Lower leg skin (tissue), 4 donors: Measurements from ENCODE around the gene RBM22. TPM values are rescaled to one million over a fixed set of nuclear protein-coding genes. Genes with fewer than 3 reads are reported as not detected.

Experiments used
- DNase-seq, 2 donors: peaks; one replicate each; pipeline ENCODE4 v3.0.0-alpha.2; 2019; ENCODE audit warnings: low spot score in 2 of 2
- H3K4me3 ChIP-seq: fragments of 200-600 bp; sonication (generic); 2 replicates; pipeline ENCODE4 v1.5.1; 2017; ENCODE audit warnings: mild to moderate bottlenecking, low read depth; ENCODE audit not compliant: poor library complexity, severe bottlenecking
- CTCF ChIP-seq, 3 donors: fragments of 450-650 bp; IDR thresholded peaks; one replicate each; pipeline ENCODE4 v1.5.1; 2016; ENCODE audit warnings: antibody characterized with exemption in 3 of 3, mild to moderate bottlenecking in 3 of 3, moderate library complexity in 2 of 3
- POLR2A ChIP-seq, 2 donors: fragments of 450-650 bp; IDR thresholded peaks; one replicate each; pipeline ENCODE4 v1.6.1; 2016 to 2017; ENCODE audit warnings: antibody characterized with exemption in 2 of 2, mild to moderate bottlenecking in 1 of 2, moderate library complexity in 1 of 2
- WGBS, 2 donors: methylation state at CpG; one replicate each; pipeline ENCODE4 v1.1.5; 2018; 5-methylcytosine and 5-hydroxymethylcytosine counted together
- intact Hi-C: fragments of 100-400 bp; cut with DNase I; formaldehyde crosslinking; loops from one replicate; pipeline ENCODE4 v1.15.0; 2023; ENCODE audit warnings: low total_unique reads
- total RNA-seq, 4 donors: library from RNA; depleted of rRNA; stranded (reverse); fragments of >200 nt; gene quantifications; one replicate each; pipeline ENCODE4 v1.1.0, GENCODE V29; 2016

RBM22 gene
- total RNA-seq, 4 donors from 2014 or later = 27.6 to 38.6 (median 35.9) TPM

DNA sequence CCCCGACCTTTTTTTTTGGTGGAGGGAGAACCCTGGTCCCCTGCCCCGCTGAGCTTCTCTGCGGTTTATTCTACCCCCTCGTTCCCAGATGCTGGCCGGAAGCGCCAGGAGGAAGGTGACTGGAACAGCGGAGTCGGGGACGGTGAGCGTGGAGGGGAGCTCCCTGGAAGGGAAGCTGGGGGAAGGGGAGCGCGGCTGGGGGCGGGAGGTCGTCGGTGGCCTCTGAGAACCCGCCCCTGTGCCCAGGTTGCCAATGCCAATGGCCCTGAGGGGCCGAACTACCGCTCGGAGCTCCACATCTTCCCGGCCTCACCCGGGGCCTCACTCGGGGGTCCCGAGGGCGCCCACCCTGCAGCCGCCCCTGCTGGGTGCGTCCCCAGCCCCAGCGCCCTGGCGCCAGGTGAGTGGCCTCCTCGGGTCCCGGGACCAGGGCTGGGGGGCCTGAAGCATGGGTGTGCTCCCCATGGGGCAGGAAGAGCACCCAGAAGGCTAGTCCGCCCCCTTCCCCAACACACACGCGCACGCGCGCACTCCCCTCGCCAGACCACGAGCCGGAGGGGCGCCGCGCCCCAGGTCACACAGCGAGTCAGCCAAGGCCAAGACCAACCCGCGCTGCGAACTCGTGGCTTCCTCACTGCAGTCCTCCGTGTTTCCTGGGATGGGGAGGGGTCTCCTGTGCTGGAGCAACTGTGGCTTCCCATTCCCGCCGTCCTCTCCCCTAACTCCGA is 29.2 kb downstream of the RBM22 start:
- TF ChIP-seq CTCF (IDR thresholded peaks at IDR 0.05) (no peak), POLR2A (IDR thresholded peaks at IDR 0.05) (no peak)
- peak overlapping the region; percentile 30 for H3K4me3 ChIP-seq
- DNase-seq = peak in 1 of 2 donors; percentile 86
- 5 to 9% methylated on average over 28 to 36 of the region's 51 CpGs for WGBS, 2 donors
- intact Hi-C loops = no loop called here

DNA sequence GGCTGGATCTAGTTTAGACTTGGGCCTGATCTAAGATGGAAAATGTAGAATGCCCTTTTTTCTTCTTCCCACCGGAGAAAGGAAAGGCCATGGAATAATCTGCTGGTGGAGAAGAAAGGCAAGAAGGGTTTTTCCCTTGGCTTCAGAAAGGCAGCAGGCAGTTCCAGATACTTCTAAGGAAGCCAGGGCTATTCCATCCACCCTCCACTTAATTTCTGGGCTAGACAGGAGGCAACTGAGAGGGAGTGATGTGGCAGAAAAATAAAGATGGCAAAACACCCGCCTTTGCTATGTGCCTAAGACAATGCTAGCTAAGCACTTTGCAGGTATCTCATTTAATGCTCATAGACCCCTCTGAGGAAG is 29.9 kb downstream of the RBM22 start:
- peak in 1 of 2 donors; percentile 8 for DNase-seq
- intact Hi-C loops = no loop called here

DNA sequence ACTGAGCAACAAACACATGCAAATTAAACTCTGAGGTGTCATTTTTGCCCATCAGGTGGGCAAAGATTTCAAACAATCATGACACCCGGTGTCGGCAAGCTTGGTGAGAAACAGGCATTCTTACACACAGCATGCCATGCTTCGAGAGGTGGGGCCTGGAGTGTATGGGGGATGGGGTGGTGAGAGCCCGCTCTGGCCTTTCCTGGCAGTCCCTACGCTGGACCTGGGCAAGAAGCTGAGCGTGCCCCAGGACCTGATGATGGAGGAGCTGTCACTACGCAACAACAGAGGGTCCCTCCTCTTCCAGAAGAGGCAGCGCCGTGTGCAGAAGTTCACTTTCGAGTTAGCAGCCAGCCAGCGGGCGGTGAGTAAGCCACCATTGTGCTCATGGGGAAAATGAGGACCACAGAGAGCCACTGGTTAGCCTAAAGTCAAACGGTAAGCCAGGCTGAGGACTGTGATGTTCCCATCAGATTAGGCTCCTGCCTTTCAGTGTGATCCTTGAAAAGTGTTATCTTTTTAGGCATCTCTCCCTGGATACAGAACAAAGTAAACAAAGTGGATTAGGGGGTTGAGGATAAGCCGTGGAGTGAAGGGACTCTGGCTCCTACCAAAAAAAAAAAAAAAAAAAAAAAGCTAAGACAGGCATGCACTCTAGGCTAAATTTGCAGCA is 30.5 kb downstream of the RBM22 start:
- H3K4me3 ChIP-seq = no peak overlapping the region
- intact Hi-C loops = no loop called here
- DNase-seq = peak in 1 of 2 donors; percentile 77
- TF ChIP-seq POLR2A (IDR thresholded peaks at IDR 0.05) = no peak
- no peak for TF ChIP-seq CTCF (IDR thresholded peaks at IDR 0.05)
- WGBS, 2 donors = 87 to 88% methylated on average over 14 of the region's 14 CpGs

More for the DNA sequence above, 29.9 kb downstream of the RBM22 start:
- H3K4me3 ChIP-seq = no peak overlapping the region
- WGBS, 2 donors = 24 to 37% methylated on average over 2 of the region's 2 CpGs
- TF ChIP-seq POLR2A (IDR thresholded peaks at IDR 0.05) (no peak), CTCF (IDR thresholded peaks at IDR 0.05) (no peak)

DNA sequence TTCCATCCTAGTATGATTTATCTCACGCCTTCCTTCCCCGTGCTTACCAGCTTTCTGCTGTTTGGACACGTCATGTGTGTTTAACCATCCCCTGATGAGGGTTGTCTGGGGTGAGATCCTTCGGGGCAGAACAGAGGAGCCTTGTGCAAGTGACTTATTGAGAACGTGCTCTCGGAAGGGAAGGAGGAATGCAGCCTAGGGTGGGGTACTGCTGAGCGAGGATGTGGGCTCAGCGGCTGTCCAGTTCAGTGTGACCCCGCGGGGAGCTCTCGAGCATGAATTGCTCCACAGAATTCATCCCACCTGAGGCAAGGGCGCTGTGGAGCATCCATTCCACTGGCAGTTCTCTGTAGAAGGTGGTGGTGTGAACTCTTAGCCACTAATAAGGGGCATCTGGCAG is 35.8 kb downstream of the RBM22 start:
- TF ChIP-seq CTCF (IDR thresholded peaks at IDR 0.05) (no peak), POLR2A (IDR thresholded peaks at IDR 0.05) (no peak)
- 54 to 64% methylated on average over 12 of the region's 12 CpGs for WGBS, 2 donors
- H3K4me3 ChIP-seq = no peak overlapping the region
- peak in 1 of 2 donors; percentile 81 for DNase-seq
- intact Hi-C loops = no loop called here

DNA sequence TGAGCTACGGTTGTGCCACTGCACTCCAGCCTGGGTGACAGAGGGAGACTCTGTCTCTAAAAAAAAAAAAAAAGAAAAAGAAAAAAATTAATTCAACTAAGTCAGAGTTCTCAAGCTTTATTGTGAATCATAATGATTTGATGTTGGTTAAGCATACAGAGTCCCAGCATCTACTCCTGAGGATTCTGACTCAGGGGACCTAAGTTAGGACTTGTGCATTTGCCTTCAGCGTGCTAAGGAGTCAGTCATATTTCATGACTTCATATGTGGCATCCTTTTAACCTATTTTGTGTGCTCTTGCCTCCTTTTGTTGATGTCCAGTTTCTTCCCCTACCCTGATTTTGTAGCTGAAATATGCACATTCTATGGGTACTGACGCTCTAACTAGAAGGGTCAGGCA is 36.9 kb downstream of the RBM22 start:
- TF ChIP-seq POLR2A (IDR thresholded peaks at IDR 0.05) = no peak
- no peak for TF ChIP-seq CTCF (IDR thresholded peaks at IDR 0.05)
- intact Hi-C loops = no loop called here
- 92 to 94% methylated on average over 3 of the region's 3 CpGs for WGBS, 2 donors
- no peak for DNase-seq
- H3K4me3 ChIP-seq = no peak overlapping the region
